LNCaP clone FGC (cell line): ENCODE data around the gene AJM1.

Experiments used
- DNase-seq: peaks from one replicate; pipeline ENCODE4 v3.0.0-alpha.2; 2011; ENCODE audit warnings: low read depth
- H3K4me3 ChIP-seq: 2 replicates; pipeline ENCODE4 v1.5.1; 2011; ENCODE audit warnings: mild to moderate bottlenecking, low read depth, low read length, control low read depth
- CTCF ChIP-seq: IDR thresholded peaks from 2 replicates; pipeline ENCODE4 v1.5.1; 2012; ENCODE audit warnings: mild to moderate bottlenecking; ENCODE audit not compliant: control insufficient read depth, insufficient read depth; ENCODE audit errors: extremely low read depth

The AJM1 gene

GRCh38 chr9:136854113-136854841 lies 12.0 kb downstream of the AJM1 start:
- no peak for TF ChIP-seq CTCF
- no peak overlapping the region for H3K4me3 ChIP-seq
- DNase-seq = no peak

GRCh38 chr9:136854842-136855460 lies 12.7 kb downstream of the AJM1 start:
- no peak overlapping the region for H3K4me3 ChIP-seq
- no peak for DNase-seq
- TF ChIP-seq CTCF = no peak

GRCh38 chr9:136855461-136856078 lies 13.3 kb downstream of the AJM1 start:
- no peak overlapping the region for H3K4me3 ChIP-seq
- TF ChIP-seq CTCF = no peak
- DNase-seq = no peak

- no peak for TF ChIP-seq CTCF
- H3K4me3 ChIP-seq = no peak overlapping the region
- no peak for DNase-seq
Measured at GRCh38 chr9:136856079-136856476, 13.8 kb downstream of the AJM1 start.

GRCh38 chr9:136856541-136857141 lies 14.4 kb downstream of the AJM1 start:
- no peak for TF ChIP-seq CTCF
- no peak overlapping the region for H3K4me3 ChIP-seq
- DNase-seq = no peak

GRCh38 chr9:136857166-136857565 lies 14.9 kb downstream of the AJM1 start:
- no peak for TF ChIP-seq CTCF
- no peak for DNase-seq
- no peak overlapping the region for H3K4me3 ChIP-seq
